Esophagus muscularis mucosa (tissue), 4 donors: ENCODE data around the gene PHETA1. TPM values are rescaled to one million over a fixed set of nuclear protein-coding genes. Genes with fewer than 3 reads are reported as not detected.

Source experiments
- DNase-seq: peaks from one replicate; pipeline ENCODE4 v3.0.0-alpha.2; 2017; ENCODE audit errors: extremely low spot score
- H3K27ac ChIP-seq, 4 donors: fragments of 200-600 bp; sonication (generic); replicated peaks in 1 of 4; 1 replicate in 3 of 4; 2 replicates in 1 of 4; pipeline ENCODE4 v1.5.1; 2016 to 2019; ENCODE audit warnings: mild to moderate bottlenecking in 1 of 4
- H3K27me3 ChIP-seq, 4 donors: fragments of 200-600 bp; sonication (generic); one replicate each; pipeline versions ENCODE4 v1.5.1 to v1.6.0; 2016 to 2019
- H3K36me3 ChIP-seq, 4 donors: fragments of 200-600 bp; sonication (generic); one replicate each; pipeline ENCODE4 v1.5.1; 2016 to 2019
- H3K4me1 ChIP-seq, 4 donors: fragments of 200-600 bp; sonication (generic); one replicate each; pipeline ENCODE4 v1.5.1; 2016 to 2019
- H3K4me3 ChIP-seq, 4 donors: fragments of 200-600 bp; sonication (generic); 1 replicate in 2 of 4; 2 replicates in 2 of 4; pipeline ENCODE4 v1.5.1; 2016 to 2019; ENCODE audit warnings: mild to moderate bottlenecking in 4 of 4, moderate library complexity in 1 of 4
- H3K9me3 ChIP-seq, 4 donors: fragments of 200-600 bp; sonication (generic); 1 replicate in 3 of 4; 2 replicates in 1 of 4; pipeline ENCODE4 v1.5.1; 2016 to 2019
- EP300 ChIP-seq: sonication (generic); formaldehyde crosslinking; IDR thresholded peaks from one replicate; pipeline ENCODE4 v1.6.1; 2017; ENCODE audit warnings: antibody characterized with exemption
- POLR2A ChIP-seq: fragments of 450-650 bp; IDR thresholded peaks from one replicate; pipeline ENCODE4 v1.6.1; 2017; ENCODE audit warnings: antibody characterized with exemption, moderate library complexity, mild to moderate bottlenecking, low read depth
- POLR2AphosphoS5 ChIP-seq, 2 donors: sonication (generic); formaldehyde crosslinking; IDR thresholded peaks; one replicate each; pipeline ENCODE4 v1.6.1; 2017; ENCODE audit warnings: antibody characterized with exemption in 2 of 2
- WGBS: methylation state at CpG from one replicate; pipeline ENCODE4 v1.1.5; 2018; 5-methylcytosine and 5-hydroxymethylcytosine counted together
- intact Hi-C: fragments of 100-400 bp; cut with DNase I; formaldehyde crosslinking; loops from one replicate; pipeline ENCODE4 v1.15.1; 2023
- total RNA-seq, 4 donors: library from RNA; depleted of rRNA; stranded (reverse); fragments of >200 nt; gene quantifications; one replicate each; pipeline versions ENCODE4 v1.1.0 to v1.2.1, GENCODE V29; 2016
- TF ChIP-seq, protein P1 (sequence below), 3 experiments: fragments of 200-600 bp in 2 of 3; fragments of 450-650 bp in 1 of 3; sonication (generic) in 2 of 3; IDR thresholded peaks; one replicate each; pipeline ENCODE4 v1.5.1; 2017 to 2019; ENCODE audit warnings: antibody characterized with exemption in 3 of 3, mild to moderate bottlenecking in 2 of 3, moderate library complexity in 1 of 3

The PHETA1 gene
- total RNA-seq, 4 donors from 2014 or later: 5.8 to 15.6 (median 9.5) TPM

DNA sequence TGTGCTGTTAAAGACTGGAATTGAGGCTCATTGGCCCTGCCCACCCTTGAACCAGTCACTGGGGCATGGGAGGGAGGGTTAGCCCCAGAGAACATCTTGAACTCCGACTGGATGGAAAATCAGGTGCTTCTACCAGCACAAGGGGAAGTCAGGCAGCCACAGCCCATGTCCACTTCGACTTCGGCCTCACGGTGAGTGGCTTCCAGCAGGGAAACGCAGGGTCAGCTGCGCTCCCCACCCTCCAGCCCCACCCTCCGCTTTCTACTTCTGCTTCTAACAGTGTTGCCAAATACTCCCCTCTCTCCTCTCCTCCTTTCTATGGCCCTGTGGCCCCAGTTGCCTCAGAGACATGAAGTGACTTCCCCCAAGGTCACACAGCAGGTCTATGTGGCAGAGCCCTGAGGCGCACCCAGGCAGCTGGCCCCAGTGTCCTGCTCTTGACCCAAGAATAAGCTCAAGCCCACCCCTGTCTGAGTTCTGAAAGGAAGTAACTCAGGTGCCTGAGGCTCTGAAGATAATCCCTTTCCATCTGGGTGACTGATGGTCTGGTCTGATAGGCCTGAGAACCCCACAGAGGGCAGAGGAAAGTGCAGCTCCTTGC, 24.9 kb upstream of the PHETA1 start:
- DNase-seq: peak; percentile 92
- Histone ChIP-seq H3K27me3 (peaks cover 0 to 7% (median 0%) of the 10 kb centered on the region in 4 donors), H3K36me3 (no peaks in the 10 kb centered on the region), H3K4me3 (no peak overlapping the region), H3K9me3 (no peaks in the 10 kb centered on the region), H3K4me1 (peaks cover 12 to 19% (median 17%) of the 10 kb centered on the region in 4 donors), H3K27ac (no peak overlapping the region)
- 72% methylated on average over 8 of the region's 8 CpGs for WGBS
- intact Hi-C loops: loop anchor here (10.0 kb wide), 1 partner anchor 281 kb away; no protein-coding TSS in a partner anchor
- TF ChIP-seq, protein P1, sequence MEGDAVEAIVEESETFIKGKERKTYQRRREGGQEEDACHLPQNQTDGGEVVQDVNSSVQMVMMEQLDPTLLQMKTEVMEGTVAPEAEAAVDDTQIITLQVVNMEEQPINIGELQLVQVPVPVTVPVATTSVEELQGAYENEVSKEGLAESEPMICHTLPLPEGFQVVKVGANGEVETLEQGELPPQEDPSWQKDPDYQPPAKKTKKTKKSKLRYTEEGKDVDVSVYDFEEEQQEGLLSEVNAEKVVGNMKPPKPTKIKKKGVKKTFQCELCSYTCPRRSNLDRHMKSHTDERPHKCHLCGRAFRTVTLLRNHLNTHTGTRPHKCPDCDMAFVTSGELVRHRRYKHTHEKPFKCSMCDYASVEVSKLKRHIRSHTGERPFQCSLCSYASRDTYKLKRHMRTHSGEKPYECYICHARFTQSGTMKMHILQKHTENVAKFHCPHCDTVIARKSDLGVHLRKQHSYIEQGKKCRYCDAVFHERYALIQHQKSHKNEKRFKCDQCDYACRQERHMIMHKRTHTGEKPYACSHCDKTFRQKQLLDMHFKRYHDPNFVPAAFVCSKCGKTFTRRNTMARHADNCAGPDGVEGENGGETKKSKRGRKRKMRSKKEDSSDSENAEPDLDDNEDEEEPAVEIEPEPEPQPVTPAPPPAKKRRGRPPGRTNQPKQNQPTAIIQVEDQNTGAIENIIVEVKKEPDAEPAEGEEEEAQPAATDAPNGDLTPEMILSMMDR (IDR thresholded peaks at IDR 0.05): no peak
- TF ChIP-seq POLR2A (no peak), POLR2AphosphoS5 (IDR thresholded peaks at IDR 0.05) (peak in 1 of 2 donors; percentile 7)

DNA sequence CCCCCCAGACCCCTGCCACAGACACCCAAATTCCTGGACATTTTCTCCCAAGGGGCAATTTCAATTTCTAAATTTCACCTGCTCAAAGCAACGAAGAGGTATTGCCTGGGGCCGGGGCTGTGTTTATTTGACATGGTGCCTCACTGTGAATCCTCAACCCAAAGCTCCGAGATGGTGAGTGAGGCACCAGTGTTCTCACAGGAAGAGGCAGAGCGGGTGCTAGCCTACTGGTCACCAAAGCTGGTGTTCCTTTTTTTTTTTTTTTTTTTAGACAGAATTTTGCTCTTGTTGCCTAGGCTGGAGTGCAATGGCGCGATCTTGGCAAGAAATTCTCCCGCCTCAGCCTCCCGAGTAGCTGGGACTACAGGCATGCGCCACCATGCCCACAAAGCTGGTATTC, 22.0 kb upstream of the PHETA1 start:
- no peak for TF ChIP-seq EP300
- TF ChIP-seq, protein P1 (IDR thresholded peaks at IDR 0.05): no peak
- TF ChIP-seq POLR2AphosphoS5 (IDR thresholded peaks at IDR 0.05): no peak
- TF ChIP-seq POLR2A: no peak
- Histone ChIP-seq H3K27ac (no peak overlapping the region), H3K4me1 (no peaks in the 10 kb centered on the region), H3K9me3 (no peaks in the 10 kb centered on the region), H3K36me3 (no peaks in the 10 kb centered on the region), H3K4me3 (no peak overlapping the region), H3K27me3 (peaks cover 0 to 7% (median 0%) of the 10 kb centered on the region in 4 donors)
- no peak for DNase-seq
- intact Hi-C loops: loop anchor here (10.0 kb wide), 1 partner anchor 284 kb away; no protein-coding TSS in a partner anchor
- 88% methylated on average over 9 of the region's 9 CpGs for WGBS

DNA sequence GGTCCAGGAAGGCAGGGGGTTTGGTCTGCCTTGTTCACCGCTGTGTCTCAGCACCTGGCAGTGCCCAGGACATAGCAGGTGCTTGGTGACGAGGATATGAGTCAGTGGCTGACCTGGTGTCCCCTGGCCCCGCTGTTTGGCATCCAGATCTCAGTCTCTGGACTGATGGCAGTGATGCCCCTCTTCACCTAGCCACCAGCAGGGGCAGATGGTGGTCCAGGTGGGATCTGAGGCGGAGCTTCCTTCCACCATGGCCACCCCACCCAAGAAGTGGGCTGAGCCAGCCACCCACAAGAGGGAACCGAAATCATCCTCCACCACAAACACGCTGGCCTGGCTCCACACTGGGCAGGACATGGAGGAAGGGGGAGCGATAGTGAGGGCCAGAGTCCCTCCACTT, 20.7 kb upstream of the PHETA1 start:
- TF ChIP-seq POLR2AphosphoS5 (IDR thresholded peaks at IDR 0.05) (no peak), POLR2A (no peak), EP300 (no peak)
- TF ChIP-seq, protein P1 (IDR thresholded peaks at IDR 0.05): no peak
- Histone ChIP-seq H3K36me3 (no peaks in the 10 kb centered on the region), H3K9me3 (no peaks in the 10 kb centered on the region), H3K4me1 (no peaks in the 10 kb centered on the region), H3K27ac (no peak overlapping the region), H3K4me3 (no peak overlapping the region), H3K27me3 (peaks cover 0 to 7% (median 0%) of the 10 kb centered on the region in 4 donors)
- no peak for DNase-seq
- intact Hi-C loops: loop anchor here (10.0 kb wide), 1 partner anchor 285 kb away; no protein-coding TSS in a partner anchor
- 64% methylated on average over 7 of the region's 7 CpGs for WGBS

DNA sequence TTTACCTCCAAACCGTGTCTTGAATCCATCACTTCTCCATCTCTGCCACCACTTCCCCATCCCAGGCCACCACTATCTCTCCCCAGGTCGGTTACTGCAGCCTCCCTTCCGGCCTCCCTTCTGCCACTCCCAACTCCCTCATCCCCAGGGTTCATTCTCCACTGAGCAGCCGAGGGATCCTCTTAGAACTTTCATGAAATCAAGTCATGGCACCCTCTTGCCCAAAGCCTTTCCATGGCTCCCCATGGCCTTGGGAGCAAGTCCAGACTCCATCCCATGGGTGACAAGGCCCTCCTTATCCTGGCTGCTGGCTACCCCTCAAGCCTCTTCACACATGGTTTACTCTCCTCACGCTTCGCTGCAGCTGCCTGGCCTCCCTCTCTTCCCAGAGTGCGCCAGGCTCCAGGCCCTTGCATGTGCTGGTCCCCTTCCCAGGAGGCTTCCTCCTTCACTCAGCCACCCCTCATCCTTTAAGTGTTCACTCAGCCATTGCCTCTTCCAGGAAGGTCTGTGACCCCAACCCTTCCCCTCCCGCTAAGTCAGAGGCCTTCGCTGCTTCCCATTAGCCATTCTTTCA, 18.9 kb upstream of the PHETA1 start:
- peak; percentile 62 for DNase-seq
- H3K9me3 ChIP-seq: no peaks in the 10 kb centered on the region
- H3K27ac ChIP-seq: no peak overlapping the region
- TF ChIP-seq POLR2A (no peak), POLR2AphosphoS5 (IDR thresholded peaks at IDR 0.05) (no peak), EP300 (no peak)
- TF ChIP-seq, protein P1 (IDR thresholded peaks at IDR 0.05): no peak
- intact Hi-C loops: no loop called here
- H3K36me3 ChIP-seq: no peaks in the 10 kb centered on the region
- H3K4me1 ChIP-seq: no peaks in the 10 kb centered on the region
- H3K27me3 ChIP-seq: peaks cover 0 to 7% (median 0%) of the 10 kb centered on the region in 4 donors
- WGBS: 88% methylated on average over 9 of the region's 9 CpGs
- no peak overlapping the region for H3K4me3 ChIP-seq
